ENCODE results near the gene SPATA12. TPM values are rescaled to one million over a fixed set of nuclear protein-coding genes. Genes with fewer than 3 reads are reported as not detected.

SPATA12 gene
- total RNA-seq, 1 experiment from 2014 or later, result 0.22 TPM

- no peak overlapping the region for H4K5ac ChIP-seq (ENCODE audit: insufficient read length, low read depth, low read length)
- no peak overlapping the region for H2BK120ac ChIP-seq (ENCODE audit: low read depth, low read length, poor library complexity, severe bottlenecking)
- no peaks in the 10 kb centered on the region; a peak in 1 of 5 replicates for H3K9me3 Mint-ChIP-seq
- no peak overlapping the region for H2BK5ac ChIP-seq (ENCODE audit: insufficient read length, low read length)
- no peaks in the 10 kb centered on the region for H3K23me2 ChIP-seq (ENCODE audit: insufficient read length, low read depth, low read length, poor library complexity, severe bottlenecking)
- H3K79me1 ChIP-seq (ENCODE audit: insufficient read depth, low read depth, low read length, poor library complexity, severe bottlenecking), result no peaks in the 10 kb centered on the region
- 0 out of 2 replicates have a peak, but pooled peaks cover 2% of the 10 kb centered on the region for H3K27me3 Mint-ChIP-seq (ENCODE audit: low read depth)
- no peak overlapping the region for H3K56ac ChIP-seq (ENCODE audit: insufficient read length, low read depth, low read length)
- no peaks in the 10 kb centered on the region for H3K9me3 ChIP-seq (ENCODE audit: control insufficient read depth, low read depth, low read length)
- H2BK15ac ChIP-seq (ENCODE audit: low read depth, low read length), result no peak overlapping the region
- H3K14ac ChIP-seq (ENCODE audit: insufficient read depth, low read length), result no peak overlapping the region
- H3K4me2 ChIP-seq (ENCODE audit: insufficient read depth, insufficient read length, low read length), result no peak overlapping the region
- peaks cover 19% of the 10 kb centered on the region; the same call in 1 of the 2 replicates for H3K4me1 ChIP-seq (ENCODE audit: insufficient read depth, low read length)
- peaks cover 30 to 33% of the 10 kb centered on the region in 2 experiments for H3K4me1 Mint-ChIP-seq
- no peaks in the 10 kb centered on the region; a peak in 3 of 7 replicates for H3K36me3 Mint-ChIP-seq (ENCODE audit: insufficient read depth in 1 of 3, low read depth in 3 of 3)
- no peak overlapping the region for H2AK5ac ChIP-seq (ENCODE audit: insufficient read length, low read length)
- H3K4ac ChIP-seq (ENCODE audit: low read depth, low read length), result no peak overlapping the region
- no peak for DNase-seq
- H3K79me2 ChIP-seq (ENCODE audit: insufficient read depth, low read length), result no peaks in the 10 kb centered on the region
- H4K8ac ChIP-seq (replicated peaks; ENCODE audit: insufficient read length, low read depth, low read length), result no peak overlapping the region
- H2BK12ac ChIP-seq (ENCODE audit: insufficient read length, low read depth, low read length), result peak overlapping the region; percentile 29
- no peak overlapping the region for H2AFZ ChIP-seq (ENCODE audit: low read length)
- no peak overlapping the region for H4K91ac ChIP-seq (ENCODE audit: insufficient read length, low read depth, low read length)
- H3T11ph ChIP-seq (ENCODE audit: low read length), result no peak overlapping the region
- WGBS (ENCODE audit: extremely low coverage, insufficient read length, low lambda C conversion rate), result no CpG with 5 or more reads among the region's 3 CpGs
- no peak overlapping the region for H3K9ac ChIP-seq (ENCODE audit: extremely low read depth, insufficient read length, low read length)
- no peak overlapping the region for H3K4me3 Mint-ChIP-seq
- H3K27ac ChIP-seq (ENCODE audit: insufficient read length, low read depth, low read length), result no peak overlapping the region
- no peak overlapping the region for H2BK20ac ChIP-seq (ENCODE audit: low read depth, low read length, poor library complexity, severe bottlenecking)
- no peaks in the 10 kb centered on the region for H4K20me1 ChIP-seq (ENCODE audit: control insufficient read depth, insufficient read depth, insufficient read length)
- no peak overlapping the region for H3K18ac ChIP-seq (ENCODE audit: insufficient read length, low read depth, low read length)
- no peak for TF ChIP-seq CTCF (conservative IDR thresholded peaks at IDR 0.05)
- no peaks in the 10 kb centered on the region for H3K27me3 ChIP-seq (ENCODE audit: insufficient read depth, low read length)
- no peak overlapping the region for H3K23ac ChIP-seq (ENCODE audit: insufficient read length, low read depth, low read length)
- no peak overlapping the region for H3K27ac Mint-ChIP-seq
These were observed 41.4 kb upstream of the SPATA12 start for GRCh38 chr3:57019057-57019456.
